Esophagus squamous epithelium (tissue), 4 donors: ENCODE data around the gene OR1A1.

ENCODE experiments used
- CTCF ChIP-seq, 6 experiments: fragments of 450-650 bp in 4 of 6; fragments of 200-600 bp in 2 of 6; sonication (generic) in 2 of 6; IDR thresholded peaks; one replicate each; pipeline ENCODE4 v1.5.1; 2016 to 2019; ENCODE audit warnings: antibody characterized with exemption in 6 of 6, mild to moderate bottlenecking in 4 of 6, moderate library complexity in 4 of 6
- POLR2A ChIP-seq, 4 donors: fragments of 450-650 bp; IDR thresholded peaks; one replicate each; pipeline ENCODE4 v1.6.1; 2017; ENCODE audit warnings: antibody characterized with exemption in 4 of 4, mild to moderate bottlenecking in 4 of 4, moderate library complexity in 3 of 4

DNA sequence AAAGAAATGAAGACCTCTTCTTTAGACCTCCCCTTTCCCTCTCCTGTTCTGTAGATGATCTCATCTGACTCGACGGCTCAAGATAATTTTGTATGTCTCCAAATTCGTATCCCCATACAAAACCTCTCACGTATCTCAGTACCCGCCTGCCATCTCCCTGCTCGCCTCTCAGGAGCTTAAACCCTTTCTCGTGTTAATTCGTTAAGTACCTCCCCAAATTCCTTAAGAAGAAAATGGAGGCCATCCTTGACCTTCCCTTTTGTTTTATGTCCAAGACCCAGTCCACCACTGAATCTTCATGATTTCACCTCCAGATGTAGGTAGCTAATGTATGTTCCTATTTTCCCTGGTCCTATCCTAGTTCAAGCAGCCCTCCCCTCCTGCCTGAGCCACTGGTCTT lies 49.1 kb downstream of the OR1A1 start:
- no peak for TF ChIP-seq CTCF (IDR thresholded peaks at IDR 0.05)
- no peak for TF ChIP-seq POLR2A (IDR thresholded peaks at IDR 0.05)
